ENCODE measurements around the gene PSORS1C1.
"Not testable (repeated sequence)": the region's sequence is repeated elsewhere in the genome, so short reads cannot be mapped to it uniquely, and the experiment has no call there.

Gene PSORS1C1

DNA sequence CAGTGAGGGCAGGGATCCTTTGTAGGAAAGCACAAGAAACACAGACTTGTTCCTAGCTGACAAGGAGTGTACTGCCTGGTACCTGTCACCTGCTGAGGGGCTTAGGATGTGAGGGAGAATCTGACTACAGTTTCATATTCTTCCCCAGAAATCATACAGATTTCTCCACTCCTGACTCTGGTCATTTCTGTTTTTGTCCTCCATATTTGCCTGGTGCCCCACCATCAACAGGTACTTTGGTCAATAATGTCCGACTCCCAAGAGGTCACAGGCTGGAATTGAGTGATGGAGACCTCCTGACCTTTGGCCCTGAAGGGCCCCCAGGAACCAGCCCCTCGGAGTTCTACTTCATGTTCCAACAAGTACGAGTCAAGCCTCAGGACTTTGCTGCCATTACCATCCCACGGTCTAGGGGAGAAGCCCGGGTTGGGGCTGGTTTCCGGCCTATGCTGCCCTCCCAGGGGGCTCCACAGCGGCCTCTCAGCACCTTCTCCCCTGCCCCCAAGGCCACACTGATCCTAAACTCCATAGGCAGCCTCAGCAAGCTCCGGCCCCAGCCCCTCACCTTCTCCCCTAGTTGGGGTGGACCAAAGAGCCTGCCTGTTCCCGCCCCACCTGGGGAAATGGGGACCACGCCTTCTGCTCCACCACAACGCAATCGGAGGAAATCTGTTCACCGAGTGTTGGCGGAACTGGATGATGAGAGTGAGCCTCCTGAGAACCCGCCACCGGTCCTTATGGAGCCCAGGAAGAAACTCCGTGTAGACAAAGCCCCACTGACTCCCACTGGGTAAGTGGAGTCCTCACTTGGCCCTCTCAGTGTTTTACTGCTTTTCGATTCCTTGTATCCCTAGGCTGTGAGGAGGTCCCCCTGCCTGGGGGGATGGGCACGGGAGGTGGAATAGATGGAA is 46.9 kb downstream of the PSORS1C1 start:
- no peak for FAIRE-seq

DNA sequence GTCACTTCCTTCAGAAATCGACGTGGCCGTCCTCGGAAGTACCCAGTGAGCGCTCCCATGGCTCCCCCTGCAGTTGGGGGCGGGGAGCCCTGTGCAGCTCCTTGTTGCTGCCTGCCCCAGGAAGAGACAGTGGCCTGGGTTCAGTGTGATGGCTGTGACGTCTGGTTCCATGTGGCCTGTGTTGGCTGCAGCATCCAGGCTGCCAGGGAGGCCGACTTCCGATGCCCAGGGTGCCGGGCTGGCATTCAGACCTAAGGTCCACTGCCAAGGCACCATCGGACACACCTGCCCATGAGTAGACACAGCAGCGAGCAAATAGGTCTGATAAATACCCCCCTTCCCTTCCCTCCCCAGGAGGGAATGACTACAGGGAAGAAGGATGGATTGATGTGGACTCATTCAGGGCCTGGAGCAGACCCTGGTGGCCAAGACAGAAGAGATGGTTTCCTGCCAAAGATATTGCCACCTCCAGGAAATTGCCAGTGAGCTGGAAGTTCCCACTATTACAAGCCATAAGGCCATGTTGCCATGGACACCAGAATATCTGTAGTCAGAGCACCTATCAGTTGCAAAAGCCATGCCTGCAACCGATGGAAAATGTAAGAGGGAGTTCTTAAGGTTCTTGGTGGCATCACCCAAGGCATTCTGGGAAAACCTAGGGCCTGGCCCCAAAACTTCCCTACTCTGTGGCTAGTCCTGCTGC is 48.0 kb downstream of the PSORS1C1 start:
- no peak for FAIRE-seq

DNA sequence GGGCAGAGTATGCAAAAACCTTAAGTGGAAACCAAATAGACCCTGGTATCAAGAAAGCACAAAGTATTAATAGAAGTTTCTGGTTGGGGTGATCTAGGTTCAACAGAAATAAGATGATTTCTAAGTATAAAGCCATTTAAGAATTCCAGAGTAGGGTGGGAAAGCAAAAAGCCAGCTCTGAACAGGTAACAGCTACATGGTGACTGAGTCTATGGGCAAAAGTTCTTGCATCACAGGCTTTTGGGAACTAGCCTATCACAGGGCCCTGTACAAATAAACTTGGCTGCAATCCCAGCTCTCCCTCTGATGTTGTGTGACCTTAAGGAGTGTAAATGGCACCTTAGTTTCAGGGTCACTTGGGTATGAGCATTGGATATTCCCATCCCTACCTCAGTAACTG is 49.3 kb downstream of the PSORS1C1 start:
- no peak for FAIRE-seq

DNA sequence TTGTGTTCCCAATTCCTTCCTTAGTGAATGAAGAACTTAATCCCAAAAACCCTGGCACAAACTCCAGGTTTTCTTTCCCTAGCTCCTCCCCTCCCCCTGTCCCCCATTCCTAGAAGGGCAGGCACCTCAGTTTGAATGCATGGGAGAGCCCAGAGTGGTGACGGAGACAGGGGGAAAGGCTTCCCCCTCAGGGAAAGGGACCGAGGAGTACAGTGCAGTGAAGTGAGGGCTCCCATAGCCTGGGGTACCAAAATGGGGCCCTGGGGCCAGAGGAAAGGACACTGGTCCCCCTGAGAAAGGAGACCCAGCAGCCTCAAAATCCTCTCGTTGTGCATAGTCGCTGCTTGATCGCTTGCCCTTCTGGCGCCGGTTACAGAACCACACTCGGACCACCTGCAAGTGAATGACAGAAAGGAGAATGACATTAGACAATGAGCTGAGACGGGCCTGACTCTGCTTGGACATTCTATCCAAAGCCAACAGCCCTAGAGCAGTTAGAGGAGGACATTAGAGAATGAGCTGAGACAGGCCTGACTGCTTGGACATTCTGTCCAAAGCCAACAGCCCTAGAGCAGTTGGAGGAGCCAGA is 50.0 kb downstream of the PSORS1C1 start:
- not testable (repeated sequence) for FAIRE-seq

DNA sequence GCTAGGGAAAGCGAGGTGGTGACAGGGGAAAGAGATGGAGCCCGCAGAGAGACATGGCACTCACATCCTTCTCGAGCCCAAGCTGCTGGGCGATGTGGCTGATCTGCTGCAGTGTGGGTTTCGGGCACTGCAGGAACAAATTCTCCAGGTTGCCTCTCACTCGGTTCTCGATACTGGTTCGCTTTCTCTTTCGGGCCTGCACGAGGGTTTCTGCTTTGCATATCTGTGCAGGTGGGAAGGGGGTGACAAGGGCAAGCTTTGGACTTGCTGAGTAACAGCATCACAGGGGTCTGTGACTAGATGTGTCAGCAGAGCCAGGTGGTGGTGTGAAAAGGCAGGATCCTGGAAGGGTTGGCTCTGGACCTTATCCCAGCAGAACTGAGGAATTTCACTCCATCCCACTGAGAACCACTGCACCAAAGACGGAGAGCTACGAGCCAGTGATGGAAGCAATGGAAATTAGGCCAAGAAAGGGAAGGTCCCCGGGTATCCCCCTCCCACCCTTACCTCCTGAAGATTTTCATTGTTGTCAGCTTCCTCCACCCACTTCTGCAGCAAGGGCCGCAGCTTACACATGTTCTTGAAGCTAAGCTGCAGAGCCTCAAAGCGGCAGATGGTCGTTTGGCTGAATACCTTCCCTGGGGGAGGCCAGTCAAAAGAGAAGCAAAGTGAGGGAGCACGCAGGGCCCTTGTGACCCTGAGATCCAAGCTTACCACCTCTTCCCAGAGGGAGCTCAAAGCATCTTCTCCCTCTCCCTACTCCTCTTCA is 50.6 kb downstream of the PSORS1C1 start:
- not testable (repeated sequence) for FAIRE-seq

DNA sequence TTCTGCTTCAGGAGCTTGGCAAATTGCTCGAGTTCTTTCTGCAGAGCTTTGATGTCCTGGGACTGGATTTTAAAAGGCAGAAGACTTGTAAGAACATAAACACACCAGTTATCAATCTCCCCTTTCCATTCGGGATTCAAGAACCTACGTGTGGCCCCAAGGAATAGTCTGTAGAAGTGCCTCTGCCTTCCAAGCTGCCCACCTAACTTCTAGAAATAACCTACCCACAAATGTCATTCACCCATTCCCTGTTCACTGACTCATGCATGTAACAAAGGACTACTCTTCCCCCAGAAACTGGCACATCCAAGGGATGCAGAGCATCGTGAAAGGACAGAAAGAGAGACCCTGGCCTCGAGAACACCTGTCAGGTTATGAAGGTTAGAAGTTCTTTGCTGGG is 51.4 kb downstream of the PSORS1C1 start:
- no peak for FAIRE-seq

DNA sequence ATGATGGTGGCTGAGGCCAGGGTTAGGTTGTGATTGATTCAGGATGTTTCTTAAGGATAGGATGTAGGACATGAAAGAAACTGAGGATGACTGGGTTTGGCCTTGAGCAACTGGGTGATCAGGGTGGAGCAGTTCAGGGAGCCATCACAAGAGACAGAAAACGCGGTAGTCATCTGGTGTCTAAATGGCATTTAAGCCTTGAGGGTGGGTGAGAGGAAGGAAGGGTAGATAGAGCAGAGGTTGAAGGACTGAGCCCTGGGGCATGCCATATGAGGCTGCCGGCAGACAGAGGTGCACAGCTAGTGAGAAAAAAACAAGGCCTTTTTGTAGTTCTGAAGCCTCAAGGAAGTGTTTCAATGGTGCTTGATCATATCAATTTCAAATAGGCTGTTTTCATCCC is 54.0 kb downstream of the PSORS1C1 start:
- FAIRE-seq, result no peak

- no peak for FAIRE-seq
Observed at GRCh38 chr6:31169123-31169857, 54.7 kb downstream of the PSORS1C1 start.

DNA sequence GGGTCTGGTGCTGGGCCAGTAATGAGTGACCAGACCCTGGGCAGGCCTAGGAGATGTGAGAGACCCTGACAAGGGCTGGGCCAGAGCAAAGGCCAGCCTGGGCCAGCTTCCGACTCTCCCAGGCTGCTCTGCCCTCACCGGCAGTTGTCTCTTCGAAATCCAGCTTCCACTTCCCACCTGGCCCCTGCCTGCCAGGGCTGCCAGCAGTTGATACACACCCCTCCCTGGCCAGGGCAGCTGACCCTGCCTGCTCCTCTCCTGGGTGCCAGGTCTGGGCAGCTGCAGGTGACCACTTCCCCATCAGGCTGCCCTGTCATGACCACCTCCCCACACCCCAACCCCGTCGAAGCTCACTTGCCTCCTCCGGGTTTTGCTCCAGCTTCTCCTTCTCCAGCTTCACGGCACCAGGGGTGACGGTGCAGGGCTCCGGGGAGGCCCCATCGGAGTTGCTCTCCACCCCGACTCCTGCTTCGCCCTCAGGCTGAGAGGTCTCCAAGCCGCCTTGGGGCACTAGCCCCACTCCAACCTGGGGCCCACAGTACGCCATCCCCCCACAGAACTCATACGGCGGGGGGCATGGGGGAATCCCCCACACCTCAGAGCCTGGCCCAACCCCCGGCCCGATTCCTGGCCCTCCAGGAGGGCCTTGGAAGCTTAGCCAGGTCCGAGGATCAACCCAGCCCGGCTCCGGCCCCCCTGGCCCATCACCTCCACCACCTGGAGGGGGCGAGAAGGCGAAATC is 55.4 kb downstream of the PSORS1C1 start:
- FAIRE-seq, result not testable (repeated sequence)

- FAIRE-seq, result no peak
Observed at GRCh38 chr6:31170600-31170881, 55.9 kb downstream of the PSORS1C1 start, which contains the start of gene POU5F1. TSS of gene POU5F1 (minus strand) at chr6:31170682. CDS start at chr6:31170620, 62 bp downstream.

GRCh38 chr6:31170987-31171671 is 56.5 kb downstream of the PSORS1C1 start:
- no peak for FAIRE-seq

DNA sequence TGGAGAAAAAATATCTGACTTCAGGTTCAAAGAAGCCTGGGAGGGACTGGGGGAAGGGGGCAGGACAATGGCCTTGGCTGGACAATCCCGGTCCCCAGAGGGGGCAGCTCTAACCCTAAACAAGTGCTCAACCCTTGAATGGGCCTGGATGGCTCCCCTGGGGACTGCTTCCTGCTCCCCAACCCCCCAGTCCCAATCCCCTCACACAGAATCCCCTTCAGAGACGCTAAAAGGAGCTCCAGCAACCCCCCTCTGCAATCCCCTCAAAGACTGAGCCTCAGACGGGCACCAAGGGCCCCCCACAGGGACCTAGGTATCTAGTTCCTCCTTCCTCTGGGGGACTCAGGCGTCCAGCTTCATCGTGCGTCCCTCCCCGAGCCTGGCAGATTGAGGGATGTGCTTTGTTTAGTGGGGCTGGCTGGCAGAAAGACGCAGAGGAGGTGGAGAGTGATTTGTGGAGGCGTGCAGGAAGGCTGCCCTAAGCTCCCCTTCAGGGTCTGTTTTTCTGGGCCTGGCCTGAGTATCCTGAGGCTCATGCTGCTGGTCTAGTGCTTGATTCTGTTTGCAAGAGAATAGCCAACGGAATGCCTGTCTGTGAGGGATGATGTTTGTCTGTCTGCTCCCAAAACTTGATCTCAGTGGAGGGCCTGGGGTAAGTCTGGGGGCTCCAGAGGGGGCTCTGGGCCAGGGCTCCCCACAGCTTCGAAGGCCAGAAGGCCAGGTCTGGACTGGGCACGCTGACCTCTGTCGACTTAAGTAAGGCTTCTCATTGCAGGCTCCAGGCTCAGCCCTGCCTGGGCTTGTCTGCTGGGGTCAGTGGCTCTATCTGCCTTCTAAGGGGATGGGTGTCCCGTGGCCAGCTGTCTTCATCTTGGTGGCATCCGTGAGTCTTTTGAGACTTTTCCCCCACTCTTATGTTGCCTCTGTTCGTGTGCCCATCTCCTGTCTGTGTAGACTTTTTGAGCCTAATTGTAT is 57.6 kb downstream of the PSORS1C1 start:
- FAIRE-seq, result no peak

DNA sequence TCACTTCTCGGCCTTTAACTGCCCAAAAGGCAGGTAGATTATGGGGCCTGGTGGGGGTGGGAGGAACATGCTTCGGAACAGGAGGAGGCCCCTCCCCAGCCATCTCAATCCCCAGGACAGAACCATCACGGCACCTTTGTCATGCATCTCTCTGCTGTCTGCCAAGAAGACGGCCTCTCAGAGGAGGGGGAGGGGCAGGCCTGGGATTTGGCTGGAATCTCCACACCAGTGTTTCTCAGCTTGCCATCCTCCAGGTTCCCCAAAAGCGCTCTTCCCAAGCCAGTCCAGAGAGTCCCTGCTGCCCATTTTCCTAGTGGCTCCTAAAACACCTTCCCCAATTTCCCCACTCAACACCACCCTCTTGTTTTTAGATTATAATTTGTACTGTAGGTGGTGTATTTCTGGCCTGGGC is 58.4 kb downstream of the PSORS1C1 start:
- FAIRE-seq, result no peak

DNA sequence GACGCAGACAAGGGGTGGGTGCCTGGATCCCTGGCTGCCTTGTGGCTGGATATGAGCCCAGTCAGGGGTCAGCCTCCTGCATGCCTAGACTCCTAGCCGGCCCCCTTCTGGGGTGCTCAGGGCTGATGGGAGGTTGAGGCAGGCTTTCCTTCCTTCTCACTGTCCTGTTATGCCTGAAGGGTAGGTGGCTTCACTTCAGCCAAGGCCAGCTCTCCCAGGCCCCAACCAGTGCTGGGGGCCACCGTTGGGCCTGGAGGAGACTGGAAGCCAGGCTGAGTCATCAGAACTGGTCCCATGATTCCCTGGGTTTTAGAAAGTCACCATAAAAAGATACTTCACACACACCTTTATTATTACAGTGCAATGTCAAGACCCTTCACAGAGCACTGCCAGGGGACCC is 58.8 kb downstream of the PSORS1C1 start:
- FAIRE-seq, result no peak

GRCh38 chr6:31174378-31174777 is 59.8 kb downstream of the PSORS1C1 start:
- FAIRE-seq, result no peak

- no peak for FAIRE-seq
Observed at GRCh38 chr6:31175971-31176370, 61.4 kb downstream of the PSORS1C1 start.

- no peak for FAIRE-seq
Observed at GRCh38 chr6:31178143-31179041, 63.8 kb downstream of the PSORS1C1 start.

GRCh38 chr6:31179042-31179386 is 64.4 kb downstream of the PSORS1C1 start:
- FAIRE-seq, result no peak

- FAIRE-seq, result no peak
Observed at GRCh38 chr6:31179896-31180295, 65.3 kb downstream of the PSORS1C1 start.
